ENCODE results near the gene FGD4. TPM values are rescaled to one million over a fixed set of nuclear protein-coding genes. Genes with fewer than 3 reads are reported as not detected.

FGD4 gene
- total and polyA plus RNA-seq, 9 of the 15 experiments (the other 6 are each of a cell fraction or from before 2014, with no cell fraction given): 0.05 to 0.51 (median 0.27) TPM

DNA sequence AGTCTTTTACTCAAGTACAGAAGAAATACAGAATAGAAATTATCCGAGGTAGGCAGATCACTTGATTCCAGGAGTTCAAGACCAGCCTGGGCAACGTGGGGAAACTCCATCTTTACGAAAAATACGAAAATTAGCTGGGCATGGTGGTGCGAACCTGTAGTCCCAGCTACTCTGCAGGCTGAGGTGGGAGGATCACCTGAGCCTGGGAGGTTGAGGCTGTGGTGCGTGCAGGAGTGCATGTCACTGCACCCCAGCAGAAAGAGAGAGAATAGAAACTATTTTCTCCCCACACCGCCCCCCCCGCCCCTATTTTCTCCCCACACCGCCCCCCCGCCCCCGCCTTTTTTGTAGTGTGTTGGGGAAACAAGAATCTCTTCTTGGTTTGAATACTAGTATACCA, 281.9 kb downstream of the FGD4 start (continued):
- TF ChIP-seq, protein P1, sequence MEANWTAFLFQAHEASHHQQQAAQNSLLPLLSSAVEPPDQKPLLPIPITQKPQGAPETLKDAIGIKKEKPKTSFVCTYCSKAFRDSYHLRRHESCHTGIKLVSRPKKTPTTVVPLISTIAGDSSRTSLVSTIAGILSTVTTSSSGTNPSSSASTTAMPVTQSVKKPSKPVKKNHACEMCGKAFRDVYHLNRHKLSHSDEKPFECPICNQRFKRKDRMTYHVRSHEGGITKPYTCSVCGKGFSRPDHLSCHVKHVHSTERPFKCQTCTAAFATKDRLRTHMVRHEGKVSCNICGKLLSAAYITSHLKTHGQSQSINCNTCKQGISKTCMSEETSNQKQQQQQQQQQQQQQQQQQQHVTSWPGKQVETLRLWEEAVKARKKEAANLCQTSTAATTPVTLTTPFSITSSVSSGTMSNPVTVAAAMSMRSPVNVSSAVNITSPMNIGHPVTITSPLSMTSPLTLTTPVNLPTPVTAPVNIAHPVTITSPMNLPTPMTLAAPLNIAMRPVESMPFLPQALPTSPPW (CRISPR knock-in tag; IDR thresholded peaks at IDR 0.05): peak; percentile 50; the same call in 1 of the 2 replicates
- TF ChIP-seq CUX1 (CRISPR knock-in tag; IDR thresholded peaks at IDR 0.05): no peak

GRCh38 chr12:32686340-32686739, 287.0 kb downstream of the FGD4 start:
- ChIA-PET POLR2A (interaction anchor here (0.6 to 1.4 kb wide), 2 partner anchors 11 to 878 kb away, joined by 3 to 4 read pairs; no protein-coding TSS in a partner anchor), CTCF (ENCODE audit: low intra/inter-chr PET ratio) (no interaction called here)
- no TSS peak for BruUV-seq (replicated peaks)
- intact Hi-C loops (cut with micrococcal nuclease) (no loop called here), in situ Hi-C loops (cut with MboI) (no loop called here)
- no peak for ATAC-seq
- Histone ChIP-seq H3K27me3 (ENCODE audit: control insufficient read depth in 2 of 2, insufficient read depth in 2 of 2, low read length in 2 of 2) (no peaks in the 10 kb centered on the region), H2AFZ (ENCODE audit: low read depth, low read length) (no peak overlapping the region), H3K36me3 (ENCODE audit: control insufficient read depth, insufficient read depth, low read length) (peaks cover 21% of the 10 kb centered on the region; the same call in 2 of the 3 replicates), H3K79me2 (ENCODE audit: control insufficient read depth, insufficient read depth, low read length) (peaks cover 94% of the 10 kb centered on the region), H3K9me3 (replicated peaks; ENCODE audit: control insufficient read depth, insufficient read depth, low read depth, low read length) (no peaks in the 10 kb centered on the region), H3K4me2 (ENCODE audit: insufficient read depth, low read length) (no peak overlapping the region), H3K4me1 (replicated peaks in 1 of 2; ENCODE audit: control insufficient read depth in 2 of 2, insufficient read depth in 2 of 2, low read length in 2 of 2) (peaks cover 4 to 6% of the 10 kb centered on the region in 2 experiments; a peak in 3 of 5 replicates), H3K9ac (ENCODE audit: insufficient read depth in 1 of 2, low read depth in 2 of 2, low read length in 2 of 2) (no peak overlapping the region), H3K9me1 (ENCODE audit: control insufficient read depth, insufficient read depth, low read length) (no peaks in the 10 kb centered on the region), H4K20me1 (replicated peaks; ENCODE audit: control insufficient read depth, insufficient read depth, low read length) (no peaks in the 10 kb centered on the region), H3K27ac (ENCODE audit: extremely low read depth, low read depth, low read length) (no peak overlapping the region), H3K4me3 (no peak overlapping the region)
- no peak for DNase-seq (ENCODE audit: extremely low read depth in 1 of 4, low spot score in 3 of 4)
- TF ChIP-seq TRIM25 (IDR thresholded peaks at IDR 0.05; ENCODE audit: borderline replicate concordance): no peak
- TF ChIP-seq NCOA2 (IDR thresholded peaks at IDR 0.05; ENCODE audit: partially characterized antibody in 2 of 2): no peak
- no peak for TF ChIP-seq KLF16 (IDR thresholded peaks at IDR 0.05)
- TF ChIP-seq, protein P2, sequence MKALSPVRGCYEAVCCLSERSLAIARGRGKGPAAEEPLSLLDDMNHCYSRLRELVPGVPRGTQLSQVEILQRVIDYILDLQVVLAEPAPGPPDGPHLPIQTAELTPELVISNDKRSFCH (CRISPR knock-in tag; IDR thresholded peaks at IDR 0.05): no peak
- TF ChIP-seq, protein P2 (tag; IDR thresholded peaks at IDR 0.05): no peak
- TF ChIP-seq C11orf30 (IDR thresholded peaks at IDR 0.05; ENCODE audit: low read depth): no peak
- no peak for FAIRE-seq
- WGBS (ENCODE audit: insufficient coverage, low coverage, missing lambda C conversion rate): 93% methylated on average over 1 of the region's 1 CpG

Measured in K562 (cell line).